ENCODE data around the gene C5orf47. TPM values are rescaled to one million over a fixed set of nuclear protein-coding genes. Genes with fewer than 3 reads are reported as not detected.

The C5orf47 gene
- total RNA-seq (2012; rRNA removed) (not detected in 2 replicates), polyA plus RNA-seq (2012; rRNA removed) (not detected in 2 replicates), Bru-seq, nascent RNA (percentile 11 among the genes with signal in this experiment), BruChase-seq, experiment 1, labeled RNA remaining after a 6-hour chase (percentile 20 among the genes with signal in this experiment), BruChase-seq, experiment 2, labeled RNA remaining after a 2-hour chase (percentile 20 among the genes with signal in this experiment)
- polyA plus RNA-seq (2012; cell fraction: cytosol; rRNA removed): not detected in 2 replicates
- polyA plus RNA-seq (2012; cell fraction: nucleus; rRNA removed; ENCODE audit: low replicate concordance): not detected in 2 replicates
- long read RNA-seq: 0 reads

GRCh38 chr5:173988554-173989431 lies at the start of gene C5orf47:
Gene C5orf47, plus strand, starts transcription at chr5:173989170. Its CDS starts 94 bp downstream, at chr5:173989264.
- Histone ChIP-seq H2BK20ac (ENCODE audit: low read depth, low read length) (no peak within 1 kb of the TSS), H3K27ac (ENCODE audit: insufficient read depth, low read length) (no peak within 1 kb of the TSS), H2BK15ac (ENCODE audit: low read depth, low read length) (no peak within 1 kb of the TSS), H3K9me1 (ENCODE audit: insufficient read depth, low read length) (no peaks in the 10 kb centered on the region), H3K4ac (ENCODE audit: low read depth, low read length) (no peak within 1 kb of the TSS), H3K23ac (ENCODE audit: low read depth, low read length) (no peak within 1 kb of the TSS), H2BK120ac (ENCODE audit: low read depth, low read length) (no peak within 1 kb of the TSS), H3K4me1 (ENCODE audit: control insufficient read depth, insufficient read depth, low read length) (no peaks in the 10 kb centered on the region), H3K4me2 (ENCODE audit: low read depth, low read length) (no peak within 1 kb of the TSS), H3K36me3 (ENCODE audit: control insufficient read depth, insufficient read depth, low read length) (no peaks in the 10 kb centered on the region), H2AFZ (replicated peaks; ENCODE audit: low read length, poor library complexity) (no peak within 1 kb of the TSS), H3K4me3 (ENCODE audit: insufficient read depth, low read depth, low read length) (no peak within 1 kb of the TSS), H2BK5ac (ENCODE audit: low read depth, low read length, poor library complexity, severe bottlenecking) (no peak within 1 kb of the TSS), H3K18ac (ENCODE audit: low read depth, low read length) (no peak within 1 kb of the TSS), H4K8ac (ENCODE audit: low read depth in 2 of 2, low read length in 2 of 2) (no peak within 1 kb of the TSS), H4K5ac (ENCODE audit: low read depth, low read length) (no peak within 1 kb of the TSS), H3K14ac (replicated peaks; ENCODE audit: low read depth, low read length) (no peak within 1 kb of the TSS), H3K27me3 (ENCODE audit: control insufficient read depth, insufficient read depth, low read length) (peaks cover 3% of the 10 kb centered on the region; the same call in 1 of the 2 replicates), H2AK5ac (ENCODE audit: low read depth, low read length) (no peak within 1 kb of the TSS), H3K9me3 (ENCODE audit: control insufficient read depth, insufficient read depth, low read length) (no peaks in the 10 kb centered on the region), H3K56ac (ENCODE audit: extremely low read depth, insufficient read depth, low read length) (no peak within 1 kb of the TSS), H4K91ac (ENCODE audit: insufficient read depth, low read depth, low read length) (no peak within 1 kb of the TSS), H3K79me1 (ENCODE audit: low read depth in 1 of 2, low read length in 2 of 2) (no peaks in the 10 kb centered on the region), H3K9ac (ENCODE audit: low read depth, low read length) (no peak within 1 kb of the TSS), H4K20me1 (ENCODE audit: insufficient read depth, low read length) (no peaks in the 10 kb centered on the region), H2AK9ac (replicated peaks; ENCODE audit: low read depth, low read length, poor library complexity) (no peak within 1 kb of the TSS)
- POLR2A ChIA-PET (ENCODE audit: unreplicated experiment): no interaction called here
- ATAC-seq (ENCODE audit: low read depth): no peak
- no peak for DNase-seq
- intact Hi-C loops (cut with micrococcal nuclease): no loop called here
- in situ Hi-C loops (cut with MboI; ENCODE audit: low sequenced_read_pairs): no loop called here
- TF ChIP-seq CHD1 (IDR thresholded peaks at IDR 0.05; ENCODE audit: low read depth, low read length) (no peak), ELK1 (IDR thresholded peaks at IDR 0.05; ENCODE audit: borderline replicate concordance, low read depth, low read length) (no peak), MAFK (IDR thresholded peaks at IDR 0.05; ENCODE audit: low read depth, low read length) (no peak), RAD21 (IDR thresholded peaks at IDR 0.05; ENCODE audit: low read length) (no peak), MAZ (IDR thresholded peaks at IDR 0.05; ENCODE audit: borderline replicate concordance, low read depth, low read length) (no peak), RFX5 (IDR thresholded peaks at IDR 0.05; ENCODE audit: low read depth, low read length) (no peak), USF2 (IDR thresholded peaks at IDR 0.05; ENCODE audit: low read depth, low read length) (no peak), RCOR1 (IDR thresholded peaks at IDR 0.05; ENCODE audit: insufficient replicate concordance, low read length) (no peak), NFE2L2 (IDR thresholded peaks at IDR 0.05; ENCODE audit: low read depth, low read length) (no peak), POLR2A (IDR thresholded peaks at IDR 0.05; ENCODE audit: low read depth, low read length) (no peak), CEBPB (IDR thresholded peaks at IDR 0.05; ENCODE audit: low read depth, low read length) (no peak), FOS (IDR thresholded peaks at IDR 0.05; ENCODE audit: low read depth, low read length) (no peak), SMC3 (IDR thresholded peaks at IDR 0.05; ENCODE audit: low read depth, low read length) (no peak), CTCF (conservative IDR thresholded peaks at IDR 0.05; ENCODE audit: low read depth, low read length) (no peak)
- 95% methylated on average over 26 of the region's 51 CpGs; no CpG with 5 or more reads in 1 of the 2 experiments for WGBS, 2 experiments (ENCODE audit: extremely low coverage in 2 of 2, insufficient read length in 1 of 2)
- dilution Hi-C loops (cut with HindIII; ENCODE audit: low sequenced_read_pairs, unreplicated experiment): no loop called here
- no TSS peak for BruUV-seq (replicated peaks)
- CTCF ChIA-PET: no interaction called here

Data from IMR-90 (cell line).